22Rv1 (cell line): ENCODE data around the gene STYXL1.
"Not testable (repeated sequence)": the region's sequence is repeated elsewhere in the genome, so short reads cannot be mapped to it uniquely, and the experiment has no call there.

ENCODE experiments used
- H3K27ac ChIP-seq: fragments of 450-650 bp; 2 replicates; pipeline ENCODE4 v1.5.1; 2017
- CTCF ChIP-seq: fragments of 450-650 bp; IDR thresholded peaks from 2 replicates; pipeline ENCODE4 v1.5.1; 2017; ENCODE audit warnings: mild to moderate bottlenecking
- ZFX ChIP-seq: fragments of 450-650 bp; IDR thresholded peaks from 2 replicates; pipeline ENCODE4 v1.6.1; 2017; ENCODE audit warnings: antibody characterized with exemption, borderline replicate concordance

The STYXL1 gene

GRCh38 chr7:76047811-76048667, at the start of gene STYXL1, which contains the start of gene MDH2:
TSS of gene STYXL1 (minus strand) at chr7:76048000. CDS start at chr7:76030523, 17,477 bp downstream.
TSS of gene MDH2 (plus strand) at chr7:76048106. CDS start at chr7:76048161, 55 bp downstream.
- H3K27ac ChIP-seq: peak within 1 kb of the TSS; percentile 95

GRCh38 chr7:76095908-76096307, 48.1 kb upstream of the STYXL1 start:
- H3K27ac ChIP-seq: no peak overlapping the region
- TF ChIP-seq ZFX: no peak
- TF ChIP-seq CTCF: no peak

More at GRCh38 chr7:76047811-76048667, at the start of gene STYXL1, which contains the start of gene MDH2:
- TF ChIP-seq CTCF (no peak), ZFX (no peak)

- H3K27ac ChIP-seq: not testable (repeated sequence)
These were observed 46.5 kb upstream of the STYXL1 start for GRCh38 chr7:76094326-76094725.

- H3K27ac ChIP-seq: not testable (repeated sequence)
These were observed 45.7 kb upstream of the STYXL1 start for GRCh38 chr7:76093531-76093930.

GRCh38 chr7:76091506-76091905, 43.7 kb upstream of the STYXL1 start:
- no peak overlapping the region for H3K27ac ChIP-seq
- TF ChIP-seq CTCF (no peak), ZFX (no peak)

GRCh38 chr7:76089865-76090475, 42.2 kb upstream of the STYXL1 start:
- H3K27ac ChIP-seq: peak overlapping the region; percentile 73
- TF ChIP-seq CTCF: no peak
- no peak for TF ChIP-seq ZFX

- not testable (repeated sequence) for H3K27ac ChIP-seq
These were observed 39.6 kb upstream of the STYXL1 start for GRCh38 chr7:76087362-76087791.

- TF ChIP-seq CTCF: no peak
- no peak for TF ChIP-seq ZFX
- no peak overlapping the region for H3K27ac ChIP-seq
These were observed 38.3 kb upstream of the STYXL1 start for GRCh38 chr7:76086070-76086469.

GRCh38 chr7:76084115-76084514, 36.3 kb upstream of the STYXL1 start:
- H3K27ac ChIP-seq: not testable (repeated sequence)
